DMS153 treated with DMSO at 0.1 percent for 48 hours (cell line): Measurements from ENCODE around the gene FOXO3.

ENCODE experiments used
- DNase-seq: peaks from one replicate; lab custom pipeline; 2025; ENCODE audit not compliant: unreplicated experiment; lab: John Stamatoyannopoulos, UW

The FOXO3 gene

GRCh38 chr6:108626777-108627176 lies 66.1 kb downstream of the FOXO3 start:
- DNase-seq = no peak

DNA sequence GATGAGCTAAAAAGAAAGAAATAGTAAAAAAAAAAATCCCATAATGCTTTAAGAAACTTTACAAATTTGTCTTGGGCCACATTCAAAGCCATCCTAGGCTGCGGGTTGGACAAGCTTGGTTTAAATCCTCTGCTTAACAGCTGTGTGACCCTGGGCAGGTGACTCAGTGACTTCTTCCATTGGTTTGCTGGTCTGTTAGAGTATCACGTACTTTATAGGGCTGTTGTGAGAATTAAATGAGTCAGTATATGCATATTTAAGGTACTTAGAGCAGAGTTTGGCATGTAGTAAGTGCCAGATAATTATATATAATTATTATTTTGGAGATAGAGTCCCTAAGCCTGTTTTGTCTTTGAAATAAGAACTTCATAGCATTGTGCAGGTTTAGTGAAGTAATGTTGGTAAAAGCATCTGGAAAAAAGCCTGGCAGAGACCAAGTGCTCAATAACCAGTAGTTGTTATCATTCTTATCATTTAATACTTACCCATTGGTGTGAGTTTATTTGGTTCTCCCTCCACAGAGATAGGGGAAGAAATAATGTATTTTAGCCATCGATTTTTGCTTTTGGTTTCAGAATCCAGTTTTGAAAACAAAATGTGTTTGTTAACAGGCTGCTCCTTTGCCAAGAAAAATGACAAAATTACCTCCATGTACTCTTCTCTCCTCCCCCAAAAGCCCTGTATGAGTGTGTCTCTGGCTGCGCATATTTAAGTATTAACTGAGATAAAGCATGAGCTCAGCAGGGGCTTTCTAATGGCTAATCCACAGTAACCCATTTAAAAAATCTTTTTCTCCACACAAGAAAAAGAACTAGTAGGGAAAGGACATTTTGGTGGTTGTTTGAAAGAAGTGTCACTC lies 67.2 kb downstream of the FOXO3 start:
- DNase-seq = no peak

DNA sequence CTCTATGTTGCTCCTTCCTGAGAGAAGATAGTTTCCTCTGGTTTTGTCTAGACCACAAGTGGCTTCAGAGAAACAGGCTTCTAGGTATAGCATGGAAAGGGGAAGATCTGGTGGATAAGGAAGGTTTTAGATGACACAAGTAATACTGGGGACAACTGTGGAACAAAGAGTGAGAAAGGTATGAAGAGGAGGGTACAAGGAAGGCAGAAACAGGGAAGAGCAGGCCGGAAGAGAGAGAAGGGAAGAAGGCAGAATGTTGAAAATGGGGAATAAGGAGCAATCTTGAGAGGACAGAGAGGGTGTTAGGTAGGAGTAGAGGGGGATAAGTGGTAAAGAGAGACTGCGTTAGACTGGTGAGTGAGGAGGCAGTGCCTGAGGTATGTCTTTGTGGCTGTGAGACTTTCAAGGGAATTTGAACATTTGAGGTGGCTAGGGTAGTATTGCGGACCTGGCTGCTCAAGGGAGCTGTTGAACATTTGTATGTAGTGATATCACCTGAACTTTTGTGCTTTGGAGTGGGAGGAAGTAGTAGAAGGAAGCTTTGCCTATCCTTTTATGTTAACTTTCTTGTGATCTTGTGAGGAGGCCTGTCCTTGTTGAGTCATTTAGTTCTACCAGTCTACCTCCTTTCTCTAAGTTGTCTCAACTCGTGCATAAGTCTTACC lies 69.5 kb downstream of the FOXO3 start:
- DNase-seq = no peak

- no peak for DNase-seq
Observed at GRCh38 chr6:108632441-108632840, 71.7 kb downstream of the FOXO3 start.

- DNase-seq = no peak
Observed at GRCh38 chr6:108633436-108633835, 72.7 kb downstream of the FOXO3 start.

DNA sequence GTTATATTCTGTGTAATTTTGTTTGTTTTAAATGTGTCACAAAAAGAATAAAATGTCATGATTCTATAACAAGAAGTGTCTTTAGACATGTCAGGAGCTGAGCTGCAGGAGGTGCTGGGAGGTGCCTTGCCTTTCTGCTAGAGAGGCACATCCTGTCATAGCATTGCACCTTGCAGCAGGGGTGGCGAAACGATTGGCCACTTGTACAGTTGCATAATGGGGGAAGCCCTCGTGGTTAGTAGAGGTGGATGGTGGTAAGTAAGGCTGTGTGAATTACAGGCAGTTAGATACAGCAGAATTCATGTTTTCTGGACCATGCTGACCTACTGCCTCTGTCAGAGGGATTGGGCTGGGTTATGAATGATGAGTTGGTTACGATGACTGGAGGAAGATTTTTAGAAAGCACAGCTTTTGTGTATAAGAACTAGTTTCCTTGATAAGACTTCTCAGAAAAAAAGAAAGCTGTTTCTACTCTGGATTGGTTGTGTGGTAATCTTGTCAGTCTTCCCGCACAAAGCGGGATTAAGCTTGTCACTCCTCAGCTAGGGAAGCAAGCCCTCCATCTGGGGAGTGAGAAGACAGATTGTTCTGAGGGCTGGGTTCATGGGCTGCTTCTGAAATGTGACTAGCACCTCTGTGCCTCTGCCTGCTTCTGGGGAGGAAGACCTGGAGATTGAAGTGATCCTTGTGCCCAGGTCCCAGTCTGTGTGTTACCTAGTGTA lies 74.9 kb downstream of the FOXO3 start:
- no peak for DNase-seq

GRCh38 chr6:108637963-108638362 lies 77.2 kb downstream of the FOXO3 start:
- no peak for DNase-seq

DNA sequence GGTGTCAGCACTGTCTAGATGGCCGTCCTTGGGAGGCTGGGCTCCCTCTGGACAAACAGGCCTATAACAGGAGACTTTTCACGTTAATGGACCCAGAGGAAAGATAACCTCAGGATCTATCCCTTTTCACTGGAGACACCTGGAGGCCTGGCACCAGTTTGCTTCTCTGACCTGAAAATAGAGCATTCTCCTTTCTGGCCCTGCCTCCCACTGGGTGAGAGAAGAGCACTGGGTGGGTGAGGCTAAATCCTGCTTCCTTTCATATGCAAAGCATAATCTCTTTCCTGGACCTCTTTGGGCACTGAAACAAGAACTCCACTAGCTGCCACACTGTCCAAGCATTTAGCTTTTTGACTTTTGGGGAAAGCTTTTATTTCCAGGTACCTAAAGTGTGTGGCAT lies 78.3 kb downstream of the FOXO3 start:
- no peak for DNase-seq

- no peak for DNase-seq
Observed at GRCh38 chr6:108640104-108640503, 79.4 kb downstream of the FOXO3 start.

DNA sequence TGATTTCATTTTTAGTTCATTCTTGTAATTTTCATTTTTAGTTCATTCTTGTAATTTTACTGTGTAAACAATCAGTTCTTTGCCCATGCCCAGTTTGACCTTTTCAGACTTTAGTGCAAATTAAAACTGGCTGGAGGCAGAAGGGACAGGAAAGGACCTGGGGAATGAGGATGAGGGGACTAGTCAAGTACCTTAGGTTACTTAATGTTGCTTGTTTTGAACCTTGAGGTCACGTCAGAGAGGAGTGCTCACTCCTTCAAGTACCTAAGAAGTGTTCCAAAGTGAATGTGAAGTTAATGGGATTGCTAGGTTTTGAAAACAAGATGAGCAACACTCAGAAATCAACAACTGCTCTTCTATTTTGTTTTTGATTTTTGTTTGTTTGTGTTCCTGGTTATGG lies 82.5 kb downstream of the FOXO3 start:
- DNase-seq = no peak

- no peak for DNase-seq
Observed at GRCh38 chr6:108644252-108644651, 83.5 kb downstream of the FOXO3 start.

- no peak for DNase-seq
Observed at GRCh38 chr6:108648191-108648590, 87.5 kb downstream of the FOXO3 start.

- DNase-seq = no peak
Observed at GRCh38 chr6:108650325-108650724, 89.6 kb downstream of the FOXO3 start.

DNA sequence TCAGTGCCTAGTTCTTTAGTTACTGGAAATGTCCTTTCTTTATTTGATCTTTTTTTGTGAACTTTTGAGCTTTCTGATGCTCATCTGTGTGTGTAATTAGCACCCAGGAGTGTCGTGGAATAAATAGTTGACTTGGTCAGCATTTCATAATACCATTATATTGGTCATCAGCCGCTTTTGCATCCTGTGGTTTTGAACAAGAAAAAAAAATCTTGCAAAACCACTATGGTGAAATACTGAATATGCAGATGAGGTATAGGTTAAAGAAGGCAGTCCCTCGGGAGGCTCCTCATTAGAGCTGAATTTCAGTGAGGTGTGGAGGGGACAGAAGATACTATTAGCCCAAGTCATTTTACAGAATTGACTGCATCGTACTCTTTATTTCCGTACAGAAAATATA lies 90.1 kb downstream of the FOXO3 start:
- no peak for DNase-seq

- no peak for DNase-seq
Observed at GRCh38 chr6:108651340-108652227, 90.9 kb downstream of the FOXO3 start.

- DNase-seq = no peak
Observed at GRCh38 chr6:108652375-108652774, 91.7 kb downstream of the FOXO3 start.

GRCh38 chr6:108653949-108654348 lies 93.2 kb downstream of the FOXO3 start:
- no peak for DNase-seq

GRCh38 chr6:108654465-108655106 lies 93.9 kb downstream of the FOXO3 start:
- DNase-seq = no peak

DNA sequence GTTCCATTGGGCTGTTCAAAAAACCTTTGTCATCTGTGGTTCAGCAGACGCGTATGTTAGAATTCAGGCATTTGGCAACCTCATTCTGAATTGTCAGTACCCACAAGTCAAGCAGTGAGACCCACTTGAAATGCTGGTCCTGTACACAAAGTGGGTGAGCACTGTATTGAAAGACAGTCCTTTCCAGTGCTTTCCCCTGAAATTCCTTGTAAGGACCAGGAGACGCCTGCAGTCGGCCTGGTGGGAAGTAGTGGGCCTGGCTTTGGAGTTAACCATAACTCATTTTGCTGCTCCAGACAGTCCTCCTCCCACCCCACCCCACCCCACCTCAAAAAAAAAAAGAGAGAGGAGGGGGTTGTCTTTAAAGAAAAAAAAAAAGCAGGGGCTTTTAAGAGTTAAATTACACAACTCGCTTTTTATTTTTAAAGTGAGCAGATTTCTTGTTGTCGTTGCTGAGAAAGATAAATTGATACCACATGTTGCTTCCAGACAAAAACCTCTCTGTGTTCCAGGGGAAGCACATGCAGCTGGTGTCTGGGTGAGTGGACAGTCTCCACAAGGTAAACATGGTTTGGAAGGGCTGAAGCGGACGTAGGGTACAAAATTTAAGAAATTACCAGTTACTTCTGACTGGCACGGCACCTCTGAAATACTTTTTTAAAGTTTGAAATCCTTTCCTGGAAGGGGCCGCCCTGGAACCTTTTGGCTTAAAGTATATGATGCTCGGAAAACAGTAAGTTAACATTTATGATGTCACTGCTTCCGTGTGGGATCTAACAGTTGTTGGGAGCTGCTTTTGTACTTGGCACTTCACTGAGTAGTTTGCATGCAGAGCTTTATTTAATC lies 95.3 kb downstream of the FOXO3 start:
- DNase-seq = no peak

DNA sequence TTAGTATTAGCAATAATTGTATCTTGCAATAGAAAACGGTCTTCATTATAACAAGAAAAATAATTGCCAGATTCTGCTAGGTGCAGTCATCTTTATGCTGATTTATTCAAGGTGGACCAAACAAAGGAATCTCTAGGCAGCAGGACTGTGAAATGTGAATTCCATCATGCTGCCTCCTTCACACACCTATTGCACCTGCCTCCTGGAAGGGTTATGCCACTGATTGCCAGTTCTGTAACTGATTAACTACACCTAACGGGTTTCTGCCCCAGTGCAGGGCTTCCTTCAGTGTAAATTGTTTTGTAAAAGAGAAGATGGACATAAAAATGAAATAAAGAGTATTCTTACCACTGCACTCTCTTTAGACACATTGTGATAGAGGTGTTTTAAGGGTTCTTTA lies 96.1 kb downstream of the FOXO3 start:
- no peak for DNase-seq
